Endodermal cell (in vitro differentiated cells): ENCODE measurements around the gene CCDC15. TPM values are rescaled to one million over a fixed set of nuclear protein-coding genes. Genes with fewer than 3 reads are reported as not detected.

Experiments
- DNase-seq: peaks from one replicate; pipeline ENCODE4 v3.0.0-alpha.2; 2017
- H3K27ac ChIP-seq: 2 replicates; pipeline ENCODE4 v1.5.1; 2013; ENCODE audit warnings: mild to moderate bottlenecking, low read depth, low read length, moderate library complexity
- H3K27me3 ChIP-seq: 2 replicates; pipeline ENCODE4 v1.6.1; 2013; ENCODE audit warnings: mild to moderate bottlenecking, low read length, moderate library complexity; ENCODE audit not compliant: insufficient read depth, control insufficient read depth, poor library complexity, severe bottlenecking
- H3K36me3 ChIP-seq: 2 replicates; pipeline ENCODE4 v1.7.0; 2013; ENCODE audit warnings: mild to moderate bottlenecking, low read length, moderate library complexity; ENCODE audit not compliant: control insufficient read depth, insufficient read depth
- H3K4me1 ChIP-seq: one replicate; pipeline ENCODE4 v1.7.0; 2013; ENCODE audit warnings: low read length; ENCODE audit not compliant: control insufficient read depth, insufficient read depth
- H3K4me3 ChIP-seq: 2 replicates; pipeline ENCODE4 v1.5.1; 2013; ENCODE audit warnings: mild to moderate bottlenecking, low read length, moderate library complexity
- H3K9ac ChIP-seq: 2 replicates; pipeline ENCODE4 v1.6.1; 2013; ENCODE audit warnings: mild to moderate bottlenecking, low read length, moderate library complexity; ENCODE audit not compliant: poor library complexity, severe bottlenecking; ENCODE audit errors: extremely low read depth
- H3K9me3 ChIP-seq: 2 replicates; pipeline ENCODE4 v1.6.1; 2013; ENCODE audit warnings: mild to moderate bottlenecking, low read length, moderate library complexity; ENCODE audit not compliant: control insufficient read depth
- H3K27ac Mint-ChIP-seq: 2 replicates; pipeline ENCODE4 v1.8.0; 2020; ENCODE audit warnings: mixed read lengths
- H3K27me3 Mint-ChIP-seq: 2 replicates; pipeline ENCODE4 v1.8.0; 2021; ENCODE audit warnings: mild to moderate bottlenecking, mixed read lengths; ENCODE audit not compliant: insufficient read depth
- H3K36me3 Mint-ChIP-seq: 2 replicates; pipeline ENCODE4 v1.8.0; 2020; ENCODE audit warnings: low read depth, mixed read lengths
- H3K4me1 Mint-ChIP-seq: 2 replicates; pipeline ENCODE4 v1.8.0; 2020; ENCODE audit warnings: mixed read lengths
- H3K4me3 Mint-ChIP-seq: 2 replicates; pipeline ENCODE4 v1.8.0; 2020; ENCODE audit warnings: mild to moderate bottlenecking, moderate library complexity, mixed read lengths
- H3K9me3 Mint-ChIP-seq: 2 replicates; pipeline ENCODE4 v1.8.0; 2020; ENCODE audit warnings: mild to moderate bottlenecking, mixed read lengths
- CTCF ChIP-seq: fragments of 200-600 bp; sonication (generic); conservative IDR thresholded peaks from 2 replicates; pipeline ENCODE4 v1.5.0; 2021; ENCODE audit warnings: antibody characterized with exemption, mild to moderate bottlenecking
- WGBS, 2 experiments: methylation state at CpG; one replicate each; pipeline versions ENCODE4 v1.1.5 to v1.1.7; 2013; ENCODE audit warnings: missing lambda C conversion rate in 2 of 2, mixed read lengths in 1 of 2; ENCODE audit not compliant: insufficient coverage in 1 of 2, insufficient read length in 1 of 2; 5-methylcytosine and 5-hydroxymethylcytosine counted together
- long read RNA-seq, 4 experiments: library from polyadenylated mRNA in 2 of 4; library from RNA in 1 of 4; library from capped mRNA in 1 of 4; stranded (forward) in 3 of 4; unstranded in 1 of 4; transcript quantifications; one replicate each; pipeline ENCODE4 v2.0.0, GENCODE V29; 2020 to 2021; ENCODE audit warnings: inconsistent platforms in 1 of 4
- polyA plus RNA-seq, 2 experiments: library from polyadenylated mRNA; stranded (reverse); fragments of 50-300 nt; gene quantifications; one replicate each; pipeline ENCODE4 v1.2.3, GENCODE V29; 2013
- total RNA-seq, 2 donors: library from RNA; stranded (reverse); fragmentation: NEBNext Ultra II Directional in 1 of 2; extraction: Animal tissue kit (Norgen Biotek cat#: 25700) in 1 of 2; gene quantifications; 2 replicates in 1 of 2; 3 replicates in 1 of 2; pipeline ENCODE4 v1.2.1, GENCODE V29; 2021

CCDC15 gene
- total RNA-seq = 1 to 10 TPM; 3.3 TPM
- 5.3 TPM for polyA plus RNA-seq (2013, experiment 1 of 2)
- polyA plus RNA-seq (2013, experiment 2 of 2) = 5.1 TPM
- long read RNA-seq, experiment 1, partial matches to known transcripts = 1 of 1 reads
- long read RNA-seq, experiment 1, other reads (novel, unspliced or antisense) = 0 of 1 reads
- long read RNA-seq, experiment 2, partial matches to known transcripts = 0 of 2 reads
- long read RNA-seq, experiment 2, other reads (novel, unspliced or antisense) = 1 of 2 reads
- long read RNA-seq, experiment 3, partial matches to known transcripts = 14 of 22 reads
- long read RNA-seq, experiment 3, other reads (novel, unspliced or antisense) = 8 of 22 reads
- long read RNA-seq, experiment 4 = 0 reads

GRCh38 chr11:124953753-124954589 is at the start of gene CCDC15:
CCDC15 (plus strand) TSS chr11:124954202; CDS start chr11:124954733, 531 bp downstream.
- peak within 1 kb of the TSS; percentile 11 for H3K9ac ChIP-seq
- WGBS, 2 experiments = 0 to 1% methylated on average over 34 to 54 of the region's 54 CpGs

GRCh38 chr11:124915541-124916369 is 38.2 kb upstream of the CCDC15 start:
- Mint-ChIP-seq H3K27me3 (peaks cover 58% of the 10 kb centered on the region), H3K9me3 (peaks cover 16% of the 10 kb centered on the region), H3K4me1 (no peaks in the 10 kb centered on the region), H3K36me3 (no peaks in the 10 kb centered on the region), H3K4me3 (no peak overlapping the region), H3K27ac (no peak overlapping the region)
- no peak for DNase-seq
- Histone ChIP-seq H3K9ac (no peak overlapping the region), H3K4me3 (no peak overlapping the region), H3K4me1 (no peaks in the 10 kb centered on the region), H3K27me3 (peaks cover 15% of the 10 kb centered on the region), H3K27ac (no peak overlapping the region), H3K9me3 (peaks cover 4% of the 10 kb centered on the region), H3K36me3 (no peaks in the 10 kb centered on the region)
- no peak for TF ChIP-seq CTCF
- 90 to 92% methylated on average over 2 to 3 of the region's 3 CpGs for WGBS, 2 experiments

More at GRCh38 chr11:124953753-124954589, at the start of gene CCDC15:
- Histone ChIP-seq H3K9me3 (no peaks in the 10 kb centered on the region), H3K27ac (peak within 1 kb of the TSS; percentile 74), H3K4me3 (peak within 1 kb of the TSS; percentile 79), H3K36me3 (no peaks in the 10 kb centered on the region), H3K4me1 (no peaks in the 10 kb centered on the region), H3K27me3 (peaks cover 19% of the 10 kb centered on the region)
- peaks cover 9% of the 10 kb centered on the region for H3K27me3 Mint-ChIP-seq
- H3K4me1 Mint-ChIP-seq = no peaks in the 10 kb centered on the region
- H3K4me3 Mint-ChIP-seq = no peak within 1 kb of the TSS
- DNase-seq = peak; percentile 99
- H3K9me3 Mint-ChIP-seq = no peaks in the 10 kb centered on the region
- no peak within 1 kb of the TSS for H3K27ac Mint-ChIP-seq
- H3K36me3 Mint-ChIP-seq = no peaks in the 10 kb centered on the region
- TF ChIP-seq CTCF = no peak

GRCh38 chr11:124916370-124916710 is 37.7 kb upstream of the CCDC15 start:
- Histone ChIP-seq H3K4me3 (no peak overlapping the region), H3K27ac (no peak overlapping the region), H3K9ac (no peak overlapping the region), H3K36me3 (no peaks in the 10 kb centered on the region), H3K9me3 (peaks cover 4% of the 10 kb centered on the region), H3K27me3 (peaks cover 20% of the 10 kb centered on the region), H3K4me1 (no peaks in the 10 kb centered on the region)
- Mint-ChIP-seq H3K36me3 (no peaks in the 10 kb centered on the region), H3K4me1 (no peaks in the 10 kb centered on the region), H3K9me3 (peaks cover 14% of the 10 kb centered on the region), H3K27ac (no peak overlapping the region), H3K27me3 (peaks cover 60% of the 10 kb centered on the region), H3K4me3 (no peak overlapping the region)
- no peak for TF ChIP-seq CTCF
- no peak for DNase-seq
